ENCODE measurements around the gene FREM2. TPM values are rescaled to one million over a fixed set of nuclear protein-coding genes. Genes with fewer than 3 reads are reported as not detected.

The FREM2 gene
- total and polyA plus RNA-seq, 9 of the 15 experiments (the other 6 are each of a cell fraction or from before 2014, with no cell fraction given) = under 0.01 to 0.02 TPM; not detected in 7

- no peak overlapping the region for H2AFZ ChIP-seq (ENCODE audit: low read depth, low read length)
- POLR2A ChIA-PET = interaction anchor here (0.6 kb wide), 1 partner anchor 220 kb away, joined by 3 read pairs; no protein-coding TSS in a partner anchor
- no peak overlapping the region for H3K4me3 ChIP-seq
- H3K9me3 ChIP-seq (replicated peaks; ENCODE audit: control insufficient read depth, insufficient read depth, low read depth, low read length) = no peaks in the 10 kb centered on the region
- H3K4me2 ChIP-seq (ENCODE audit: insufficient read depth, low read length) = no peak overlapping the region
- FAIRE-seq = no peak
- in situ Hi-C loops (cut with MboI) (no loop called here), intact Hi-C loops (cut with micrococcal nuclease) (no loop called here)
- H3K4me1 ChIP-seq (replicated peaks in 1 of 2; ENCODE audit: control insufficient read depth in 2 of 2, insufficient read depth in 2 of 2, low read length in 2 of 2) = no peaks in the 10 kb centered on the region
- BruUV-seq (replicated peaks) = no TSS peak
- DNase-seq (ENCODE audit: extremely low read depth in 1 of 4, low spot score in 3 of 4) = no peak
- CTCF ChIA-PET (ENCODE audit: low intra/inter-chr PET ratio) = no interaction called here
- TF ChIP-seq CBFA2T3 (IDR thresholded peaks at IDR 0.05) (no peak), ZNF212 (CRISPR knock-in tag; IDR thresholded peaks at IDR 0.05) (no peak), FOS (IDR thresholded peaks at IDR 0.05; ENCODE audit: extremely low read depth, insufficient read length) (no peak), FOXJ3 (CRISPR knock-in tag; IDR thresholded peaks at IDR 0.05) (no peak), WHSC1 (IDR thresholded peaks at IDR 0.05; ENCODE audit: low read length) (no peak), SUPT5H (IDR thresholded peaks at IDR 0.05) (no peak), CCNT2 (IDR thresholded peaks at IDR 0.05; ENCODE audit: borderline replicate concordance, extremely low read depth, insufficient read length, low read depth, low read length) (no peak), TCF3 (CRISPR knock-in tag; IDR thresholded peaks at IDR 0.05) (no peak), RBBP5 (IDR thresholded peaks at IDR 0.05; ENCODE audit: borderline replicate concordance, insufficient read depth, low read length, poor library complexity, severe bottlenecking) (no peak), EP300 (IDR thresholded peaks at IDR 0.05; ENCODE audit: low read length) (no peak), EWSR1 (IDR thresholded peaks at IDR 0.05; ENCODE audit: borderline replicate concordance, low read depth, partially characterized antibody) (no peak), SMARCE1 (IDR thresholded peaks at IDR 0.05) (no peak), THRA (IDR thresholded peaks at IDR 0.05) (no peak), KAT2B (IDR thresholded peaks at IDR 0.05; ENCODE audit: low read depth, low read length) (no peak), PTRF (tag; IDR thresholded peaks at IDR 0.05) (no peak), GABPB2 (CRISPR knock-in tag; conservative IDR thresholded peaks at IDR 0.05) (no peak), PCBP2 (IDR thresholded peaks at IDR 0.05; ENCODE audit: low read depth, low read length, poor library complexity, severe bottlenecking) (no peak), NR3C1 (CRISPR knock-in tag; IDR thresholded peaks at IDR 0.05) (no peak), SAFB2 (IDR thresholded peaks at IDR 0.05; ENCODE audit: borderline replicate concordance, low read depth, low read length, severe bottlenecking) (no peak)
- no peaks in the 10 kb centered on the region for H3K36me3 ChIP-seq (ENCODE audit: control insufficient read depth, insufficient read depth, low read length)
- H3K9me1 ChIP-seq (ENCODE audit: control insufficient read depth, insufficient read depth, low read length) = no peaks in the 10 kb centered on the region
- H4K20me1 ChIP-seq (replicated peaks; ENCODE audit: control insufficient read depth, insufficient read depth, low read length) = no peaks in the 10 kb centered on the region
- no peaks in the 10 kb centered on the region for H3K79me2 ChIP-seq (ENCODE audit: control insufficient read depth, insufficient read depth, low read length)
- no peak overlapping the region for H3K27ac ChIP-seq (ENCODE audit: extremely low read depth, low read depth, low read length)
- no peak overlapping the region for H3K9ac ChIP-seq (ENCODE audit: insufficient read depth in 1 of 2, low read depth in 2 of 2, low read length in 2 of 2)
- ATAC-seq = no peak
- no peaks in the 10 kb centered on the region for H3K27me3 ChIP-seq (ENCODE audit: control insufficient read depth in 2 of 2, insufficient read depth in 2 of 2, low read length in 2 of 2)
These were observed 246.9 kb downstream of the FREM2 start for GRCh38 chr13:38933786-38934185.
